ENCODE data around the gene STOML1.

STOML1 gene

GRCh38 chr15:73959012-73959581, 33.0 kb downstream of the STOML1 start:
- no peak for DNase-seq

GRCh38 chr15:73957785-73958184, 34.3 kb downstream of the STOML1 start:
- DNase-seq: no peak

GRCh38 chr15:73957276-73957675, 34.8 kb downstream of the STOML1 start:
- no peak for DNase-seq

GRCh38 chr15:73956743-73957135, 35.4 kb downstream of the STOML1 start:
- no peak for DNase-seq

- no peak for DNase-seq
These were observed 36.0 kb downstream of the STOML1 start for GRCh38 chr15:73955861-73956742.

GRCh38 chr15:73955326-73955725, 36.8 kb downstream of the STOML1 start:
- DNase-seq: no peak

- DNase-seq: no peak
These were observed 37.6 kb downstream of the STOML1 start for GRCh38 chr15:73954188-73955145.

- DNase-seq: no peak
These were observed 39.0 kb downstream of the STOML1 start for GRCh38 chr15:73952913-73953750.

- no peak for DNase-seq
These were observed 39.8 kb downstream of the STOML1 start for GRCh38 chr15:73952171-73952912.

GRCh38 chr15:73951601-73952000, 40.5 kb downstream of the STOML1 start:
- no peak for DNase-seq

GRCh38 chr15:73950831-73951561, 41.1 kb downstream of the STOML1 start:
- peak; percentile 78 for DNase-seq

GRCh38 chr15:73950479-73950830, 41.6 kb downstream of the STOML1 start:
- DNase-seq: no peak

- no peak for DNase-seq
These were observed 42.6 kb downstream of the STOML1 start for GRCh38 chr15:73949496-73949895.

GRCh38 chr15:73948982-73949381, 43.1 kb downstream of the STOML1 start:
- no peak for DNase-seq

- DNase-seq: no peak
These were observed 43.7 kb downstream of the STOML1 start for GRCh38 chr15:73948396-73948795.

- no peak for DNase-seq
These were observed 44.4 kb downstream of the STOML1 start for GRCh38 chr15:73947651-73948050.

- DNase-seq: no peak
These were observed 45.2 kb downstream of the STOML1 start for GRCh38 chr15:73946795-73947370.

- no peak for DNase-seq
These were observed 45.9 kb downstream of the STOML1 start for GRCh38 chr15:73946046-73946721.

- DNase-seq: no peak
These were observed 47.0 kb downstream of the STOML1 start for GRCh38 chr15:73945130-73945508.
